GM19468 (cell line): ENCODE data around the gene NPAS3.

Experiments used
- ATAC-seq: cut with Tn5 transposase; IDR thresholded peaks from one replicate; pipeline ENCODE4 v1.9.1; 2021; ENCODE audit warnings: mild to moderate bottlenecking, moderate library complexity, moderate number of reproducible peaks; ENCODE audit not compliant: unreplicated experiment; ENCODE audit errors: extremely low read depth

Gene NPAS3

DNA sequence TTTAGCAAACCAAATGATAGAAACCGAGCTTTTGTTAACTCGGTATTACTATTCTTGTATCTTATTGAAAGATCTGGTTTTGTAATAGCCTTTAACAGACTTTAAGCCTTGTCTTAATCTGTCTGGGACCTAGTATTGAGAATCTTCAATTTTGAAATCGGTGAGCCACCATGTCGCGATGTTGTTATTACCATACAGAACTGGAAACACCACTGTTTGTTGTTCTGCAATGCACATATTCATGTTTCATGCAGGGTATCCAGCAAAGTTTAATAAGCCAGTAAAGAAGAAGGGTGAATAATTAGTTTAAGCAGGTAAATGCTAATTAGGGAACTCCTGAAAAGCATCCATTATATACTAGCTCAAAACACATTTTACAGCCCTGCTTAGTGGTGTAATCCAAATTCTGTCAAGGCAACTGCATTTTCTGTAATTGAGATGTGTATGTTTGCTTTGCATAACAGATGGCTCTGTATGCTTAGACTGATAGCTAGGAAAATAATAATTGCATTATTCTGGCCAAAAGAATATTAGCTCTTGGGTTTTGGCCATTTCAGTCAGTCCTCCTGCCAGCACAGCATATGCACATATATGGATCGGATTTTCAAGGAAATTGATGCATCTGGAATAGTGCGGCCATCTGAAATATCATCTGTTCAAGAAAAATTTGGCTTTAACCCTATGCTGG lies 623.0 kb downstream of the NPAS3 start:
- ATAC-seq = no peak

DNA sequence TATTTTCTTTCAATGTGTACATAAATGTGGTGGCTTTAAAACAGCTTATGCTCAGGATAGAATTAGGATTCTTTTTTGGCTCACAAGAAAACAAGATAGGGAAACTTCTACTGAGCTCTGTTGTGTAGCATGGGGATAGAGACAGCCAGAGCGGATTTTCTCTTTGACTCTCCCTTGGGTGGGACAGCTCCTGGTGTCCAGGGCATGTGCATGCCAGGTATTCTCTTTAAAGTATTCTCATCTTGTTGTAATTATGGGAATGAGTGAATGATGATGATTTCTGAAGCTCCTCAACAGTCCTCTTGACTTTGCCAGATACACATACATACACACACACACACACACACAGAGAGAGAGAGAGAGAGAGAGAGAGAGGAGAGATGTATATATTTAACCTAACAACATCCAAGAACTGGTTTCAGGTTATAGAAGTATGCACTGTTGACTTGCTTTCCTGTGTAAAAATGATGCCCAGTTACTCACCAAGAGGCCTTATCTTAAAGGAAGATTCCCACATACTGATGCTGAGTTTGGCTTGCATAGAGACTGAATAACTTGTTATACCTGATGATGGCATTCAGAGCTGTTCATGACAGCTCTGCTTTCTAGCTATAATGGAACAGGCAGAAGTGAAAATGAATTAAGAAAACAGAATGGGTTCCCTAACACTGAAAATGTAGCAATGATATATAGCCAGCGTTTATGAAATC lies 624.7 kb downstream of the NPAS3 start:
- ATAC-seq = no peak

DNA sequence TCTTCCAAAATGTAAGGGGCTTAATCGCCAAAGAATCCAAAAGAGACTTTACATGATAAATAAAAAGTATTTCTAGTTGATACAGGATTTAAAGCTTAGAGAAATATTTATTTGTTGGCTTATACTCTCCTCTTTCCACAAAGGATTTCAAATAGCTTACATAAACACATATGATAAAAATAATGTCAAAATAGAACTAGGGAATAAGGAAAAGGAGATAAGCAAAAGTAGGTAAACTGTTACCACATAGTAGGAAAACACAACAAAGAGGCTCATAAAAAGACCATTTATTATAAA lies 625.2 kb downstream of the NPAS3 start:
- ATAC-seq = no peak

DNA sequence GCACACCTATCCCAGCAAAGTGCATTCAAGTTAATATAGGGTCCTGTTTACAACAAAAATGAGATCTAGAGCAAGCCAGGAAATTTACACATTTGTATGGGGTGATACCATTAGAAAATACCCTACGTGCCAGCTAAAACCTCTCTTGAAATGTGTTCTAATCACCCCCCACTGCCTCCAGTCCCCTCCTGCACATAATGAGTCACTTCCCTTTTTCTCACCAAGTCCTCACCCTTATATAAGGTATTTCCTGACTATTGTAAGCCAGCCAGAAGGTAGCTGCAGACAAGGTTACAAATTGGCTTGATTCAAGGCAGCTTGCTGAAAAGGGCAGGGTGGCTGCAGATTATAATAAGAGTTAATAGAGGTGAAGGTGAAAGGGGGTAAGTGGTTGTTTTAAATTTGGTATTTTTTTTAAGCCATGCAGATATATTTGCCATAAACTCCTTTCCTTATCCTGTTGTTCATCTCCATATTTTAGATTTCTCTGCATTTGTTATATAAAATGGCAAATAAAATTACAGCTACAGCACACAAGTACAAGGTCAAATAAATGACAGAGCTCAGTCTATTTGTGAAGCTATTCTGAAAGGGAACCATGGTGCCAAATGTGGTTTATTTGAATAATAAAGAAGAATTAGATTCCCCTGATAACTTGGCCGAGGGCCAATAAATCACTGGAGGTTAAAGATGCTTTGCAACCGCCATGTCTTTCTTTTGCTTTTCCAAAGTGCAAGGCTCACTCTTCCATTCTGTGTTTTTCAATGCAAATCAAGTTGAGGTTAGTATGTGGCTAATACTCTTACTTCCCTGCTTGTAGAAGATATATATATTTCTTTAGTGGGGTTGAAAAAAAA lies 626.3 kb downstream of the NPAS3 start:
- peak; percentile 83 for ATAC-seq

- no peak for ATAC-seq
Observed at GRCh38 chr14:33566082-33566481, 627.4 kb downstream of the NPAS3 start.

- ATAC-seq = no peak
Observed at GRCh38 chr14:33567023-33567728, 628.5 kb downstream of the NPAS3 start.

DNA sequence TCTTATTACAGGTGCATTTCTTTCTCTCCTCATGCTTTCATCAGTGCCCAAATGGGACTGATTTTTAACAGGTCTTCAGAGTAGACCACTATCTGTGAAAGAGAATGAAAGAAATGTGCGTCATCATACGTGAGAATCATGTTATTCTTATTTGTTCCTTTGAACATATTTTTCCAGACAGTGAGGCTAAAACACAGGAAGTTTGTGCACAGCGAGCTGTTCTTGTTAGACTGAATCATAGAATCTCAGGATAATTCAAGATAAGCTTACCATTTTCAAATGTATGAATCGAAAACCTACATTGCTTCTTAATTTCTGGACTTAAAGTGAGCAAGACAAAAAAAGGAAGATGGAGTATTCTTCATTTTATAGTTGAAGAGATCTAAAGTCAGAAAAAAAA lies 629.1 kb downstream of the NPAS3 start:
- ATAC-seq = no peak

DNA sequence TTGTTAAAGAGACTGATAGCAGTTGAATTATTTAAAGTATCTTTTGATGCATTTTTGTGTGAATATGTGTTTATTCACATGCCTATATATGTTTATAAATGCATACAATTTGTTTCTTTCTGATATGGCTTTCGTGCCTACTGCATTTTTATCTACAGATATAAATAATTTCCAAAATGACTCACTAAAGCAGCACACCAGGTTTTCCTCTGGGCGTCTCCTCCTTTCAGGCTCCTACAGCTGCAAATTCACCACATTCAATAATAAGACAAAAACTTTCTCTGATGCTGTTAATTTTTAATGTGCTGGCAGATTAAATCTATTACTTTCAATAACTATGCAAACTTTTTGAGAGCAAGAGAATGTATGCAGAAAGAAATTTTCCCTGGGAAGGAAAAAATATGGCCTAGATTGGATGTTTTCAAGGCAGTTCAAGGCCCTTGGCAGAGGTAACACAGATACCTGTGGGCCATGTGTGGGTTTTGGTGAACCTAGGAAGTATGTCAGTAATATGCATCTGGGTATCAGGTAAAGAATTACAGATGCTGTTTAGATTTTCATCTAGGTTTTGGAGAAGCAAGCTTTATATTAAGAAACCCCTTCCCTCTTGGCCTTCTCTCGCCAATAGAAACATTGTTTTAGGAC lies 630.4 kb downstream of the NPAS3 start:
- no peak for ATAC-seq

GRCh38 chr14:33569821-33570687 lies 631.4 kb downstream of the NPAS3 start:
- no peak for ATAC-seq

DNA sequence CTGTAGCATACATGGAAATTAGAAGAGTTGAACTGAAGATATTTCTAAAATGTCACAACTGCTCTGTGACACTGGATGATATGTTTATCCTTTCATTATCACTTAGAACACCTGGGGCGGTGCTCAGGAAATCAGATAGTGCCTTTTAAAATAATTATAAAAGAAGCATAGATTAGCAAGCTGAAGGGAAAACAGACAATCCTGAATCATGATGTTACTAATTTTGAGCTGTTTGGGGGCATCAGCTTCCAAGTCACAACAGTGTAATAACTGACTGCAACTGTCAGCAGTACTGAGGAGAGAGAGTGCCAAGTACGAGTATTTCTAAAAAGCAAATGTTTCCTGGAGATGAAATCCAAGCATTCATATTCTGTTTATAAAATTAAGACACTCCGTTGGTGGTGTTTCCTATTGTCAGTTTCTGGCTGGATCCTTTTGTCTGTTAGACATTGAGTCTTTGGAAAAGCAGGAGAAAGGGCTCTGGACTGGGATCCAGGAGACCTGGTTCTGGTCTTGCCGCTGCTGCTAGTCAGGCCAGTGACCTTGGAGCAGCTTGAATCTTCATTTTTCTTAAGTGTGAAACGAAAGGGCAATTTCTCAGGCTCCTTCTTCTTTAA lies 632.1 kb downstream of the NPAS3 start:
- no peak for ATAC-seq

GRCh38 chr14:33573301-33573880 lies 634.7 kb downstream of the NPAS3 start:
- no peak for ATAC-seq

GRCh38 chr14:33576014-33576413 lies 637.3 kb downstream of the NPAS3 start:
- no peak for ATAC-seq

- ATAC-seq = no peak
Observed at GRCh38 chr14:33578461-33579216, 640.0 kb downstream of the NPAS3 start.

DNA sequence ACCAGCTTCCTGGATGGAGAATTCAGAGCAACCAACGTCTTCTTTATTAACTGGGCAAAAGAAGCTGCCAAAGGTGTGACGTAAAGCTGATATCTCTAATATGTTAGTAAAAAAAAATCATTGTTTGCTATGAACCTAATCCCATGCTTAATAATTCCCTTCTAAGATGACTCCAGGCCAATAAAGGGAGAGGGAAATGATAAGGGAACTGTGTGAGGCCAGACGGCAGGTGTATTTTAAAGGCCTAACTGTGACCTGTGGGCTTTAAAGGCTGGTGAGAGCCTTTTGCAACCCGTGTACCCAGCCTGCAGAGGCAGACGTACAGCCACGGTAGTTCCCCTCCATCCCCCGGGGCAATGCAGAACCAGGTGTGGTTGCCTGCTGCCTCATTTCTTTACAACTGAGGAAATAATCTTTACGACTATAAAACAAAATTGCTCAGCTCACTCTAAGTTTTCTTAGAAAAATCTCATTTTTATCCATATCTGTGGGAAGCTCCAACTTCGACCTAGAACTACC lies 641.6 kb downstream of the NPAS3 start:
- ATAC-seq = no peak

DNA sequence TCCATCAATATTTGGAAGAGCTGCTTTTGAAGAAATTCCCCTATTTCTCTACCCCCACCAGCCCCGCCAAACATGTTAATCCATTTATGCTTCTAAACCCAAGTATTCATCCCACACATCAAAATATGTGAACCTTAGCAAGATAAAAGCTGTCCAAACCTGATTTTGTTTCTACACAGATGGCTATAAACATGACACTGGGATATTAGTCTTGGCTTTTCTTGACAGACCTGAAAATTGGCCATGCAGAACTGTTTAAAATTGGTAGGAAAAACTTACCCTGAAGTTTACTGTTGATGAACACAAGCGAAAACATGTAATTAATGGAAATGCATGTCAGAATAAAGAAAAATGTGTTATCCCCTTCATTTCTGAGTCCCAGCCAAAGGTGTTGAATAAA lies 642.2 kb downstream of the NPAS3 start:
- ATAC-seq = no peak

GRCh38 chr14:33584697-33585096 lies 646.0 kb downstream of the NPAS3 start:
- ATAC-seq = no peak

DNA sequence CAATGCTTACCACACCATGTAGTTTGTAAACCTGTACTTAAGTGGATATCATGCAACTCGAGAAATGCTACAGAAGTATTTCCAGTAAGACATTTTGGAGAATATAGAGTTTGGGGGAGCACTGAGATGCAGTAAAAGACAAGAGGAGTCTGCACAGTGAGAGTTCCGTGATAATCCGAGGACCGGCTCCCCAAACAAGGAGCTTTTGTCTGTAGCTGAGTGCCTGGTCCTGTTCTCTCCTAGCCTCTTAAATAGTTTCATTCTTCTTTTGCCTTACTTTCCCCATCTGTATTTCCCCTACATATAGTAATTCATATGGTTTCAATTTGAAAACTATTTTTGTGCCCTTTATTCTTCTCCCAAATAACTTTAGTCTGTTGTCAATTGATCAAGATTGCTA lies 648.1 kb downstream of the NPAS3 start:
- ATAC-seq = no peak

GRCh38 chr14:33587791-33588190 lies 649.1 kb downstream of the NPAS3 start:
- no peak for ATAC-seq
